ENCODE measurements around the gene FAHD2A.

DNA sequence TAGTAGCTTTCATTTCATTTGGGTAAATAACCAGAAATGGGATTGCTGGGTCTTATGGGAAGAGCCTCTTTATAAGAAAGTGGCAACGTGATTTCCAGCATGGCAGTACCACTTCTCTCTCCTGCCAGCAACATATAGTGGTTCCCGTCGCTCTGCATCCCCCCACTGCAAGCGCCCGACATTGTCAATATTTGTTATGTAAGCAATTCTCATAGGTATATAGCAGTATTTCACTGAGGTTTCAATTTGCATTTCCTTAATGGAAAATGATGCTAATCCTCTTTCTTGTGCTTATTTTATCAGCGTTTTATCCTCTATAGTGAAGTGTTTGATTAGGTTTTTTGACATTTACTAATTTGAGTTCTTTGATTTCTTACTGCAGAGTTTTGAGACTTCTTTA is 36.0 kb upstream of the FAHD2A start:
- TF ChIP-seq, protein P1, sequence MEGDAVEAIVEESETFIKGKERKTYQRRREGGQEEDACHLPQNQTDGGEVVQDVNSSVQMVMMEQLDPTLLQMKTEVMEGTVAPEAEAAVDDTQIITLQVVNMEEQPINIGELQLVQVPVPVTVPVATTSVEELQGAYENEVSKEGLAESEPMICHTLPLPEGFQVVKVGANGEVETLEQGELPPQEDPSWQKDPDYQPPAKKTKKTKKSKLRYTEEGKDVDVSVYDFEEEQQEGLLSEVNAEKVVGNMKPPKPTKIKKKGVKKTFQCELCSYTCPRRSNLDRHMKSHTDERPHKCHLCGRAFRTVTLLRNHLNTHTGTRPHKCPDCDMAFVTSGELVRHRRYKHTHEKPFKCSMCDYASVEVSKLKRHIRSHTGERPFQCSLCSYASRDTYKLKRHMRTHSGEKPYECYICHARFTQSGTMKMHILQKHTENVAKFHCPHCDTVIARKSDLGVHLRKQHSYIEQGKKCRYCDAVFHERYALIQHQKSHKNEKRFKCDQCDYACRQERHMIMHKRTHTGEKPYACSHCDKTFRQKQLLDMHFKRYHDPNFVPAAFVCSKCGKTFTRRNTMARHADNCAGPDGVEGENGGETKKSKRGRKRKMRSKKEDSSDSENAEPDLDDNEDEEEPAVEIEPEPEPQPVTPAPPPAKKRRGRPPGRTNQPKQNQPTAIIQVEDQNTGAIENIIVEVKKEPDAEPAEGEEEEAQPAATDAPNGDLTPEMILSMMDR (IDR thresholded peaks at IDR 0.05) = no peak
- TF ChIP-seq POLR2A (IDR thresholded peaks at IDR 0.05) = no peak

Data from Peyer's patch (tissue), 4 donors.